Measurements from ENCODE around the gene HRH2.

The HRH2 gene

DNA sequence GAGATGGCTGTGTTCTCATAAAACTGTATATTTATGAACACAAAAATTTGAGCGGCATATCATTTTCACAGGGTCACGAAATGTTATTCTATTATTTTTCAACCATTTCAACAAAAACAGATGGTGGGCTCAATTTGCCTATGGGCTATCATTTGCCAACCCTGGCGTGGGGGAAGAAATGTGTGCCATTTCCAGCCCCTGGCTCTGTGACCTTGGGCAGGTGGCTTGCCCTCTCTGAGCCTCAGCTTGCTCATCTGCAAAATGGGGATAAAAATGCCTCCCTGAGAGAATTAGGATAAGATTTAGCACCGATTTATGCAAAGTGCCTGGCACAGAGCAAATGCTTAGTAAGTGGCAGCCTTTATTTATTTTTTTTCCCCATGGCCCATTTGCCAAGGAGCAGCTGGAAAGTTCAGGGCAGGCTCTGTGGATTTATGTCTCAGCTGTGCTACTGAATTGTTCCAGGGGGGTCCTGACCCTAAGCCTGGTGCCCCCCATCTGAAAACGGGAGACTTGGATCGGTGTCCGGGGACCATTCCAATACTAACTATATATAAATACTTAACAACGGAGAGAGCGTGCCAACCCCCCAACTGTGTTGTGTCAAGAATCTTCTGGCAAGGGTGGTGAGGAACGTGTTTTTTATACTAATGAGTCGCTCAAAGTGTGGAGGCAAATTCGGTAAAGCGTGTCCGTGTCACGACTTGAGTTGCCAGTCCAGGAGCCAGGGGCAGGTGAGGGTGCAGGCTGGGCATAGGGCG, 34.5 kb downstream of the HRH2 start:
- TF ChIP-seq, protein P1, sequence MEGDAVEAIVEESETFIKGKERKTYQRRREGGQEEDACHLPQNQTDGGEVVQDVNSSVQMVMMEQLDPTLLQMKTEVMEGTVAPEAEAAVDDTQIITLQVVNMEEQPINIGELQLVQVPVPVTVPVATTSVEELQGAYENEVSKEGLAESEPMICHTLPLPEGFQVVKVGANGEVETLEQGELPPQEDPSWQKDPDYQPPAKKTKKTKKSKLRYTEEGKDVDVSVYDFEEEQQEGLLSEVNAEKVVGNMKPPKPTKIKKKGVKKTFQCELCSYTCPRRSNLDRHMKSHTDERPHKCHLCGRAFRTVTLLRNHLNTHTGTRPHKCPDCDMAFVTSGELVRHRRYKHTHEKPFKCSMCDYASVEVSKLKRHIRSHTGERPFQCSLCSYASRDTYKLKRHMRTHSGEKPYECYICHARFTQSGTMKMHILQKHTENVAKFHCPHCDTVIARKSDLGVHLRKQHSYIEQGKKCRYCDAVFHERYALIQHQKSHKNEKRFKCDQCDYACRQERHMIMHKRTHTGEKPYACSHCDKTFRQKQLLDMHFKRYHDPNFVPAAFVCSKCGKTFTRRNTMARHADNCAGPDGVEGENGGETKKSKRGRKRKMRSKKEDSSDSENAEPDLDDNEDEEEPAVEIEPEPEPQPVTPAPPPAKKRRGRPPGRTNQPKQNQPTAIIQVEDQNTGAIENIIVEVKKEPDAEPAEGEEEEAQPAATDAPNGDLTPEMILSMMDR (IDR thresholded peaks at IDR 0.05; ENCODE audit: unreplicated experiment in 3 of 3): no peak
- Mint-ChIP-seq H3K4me3 (no peak overlapping the region), H3K9me3 (no peaks in the 10 kb centered on the region)

DNA sequence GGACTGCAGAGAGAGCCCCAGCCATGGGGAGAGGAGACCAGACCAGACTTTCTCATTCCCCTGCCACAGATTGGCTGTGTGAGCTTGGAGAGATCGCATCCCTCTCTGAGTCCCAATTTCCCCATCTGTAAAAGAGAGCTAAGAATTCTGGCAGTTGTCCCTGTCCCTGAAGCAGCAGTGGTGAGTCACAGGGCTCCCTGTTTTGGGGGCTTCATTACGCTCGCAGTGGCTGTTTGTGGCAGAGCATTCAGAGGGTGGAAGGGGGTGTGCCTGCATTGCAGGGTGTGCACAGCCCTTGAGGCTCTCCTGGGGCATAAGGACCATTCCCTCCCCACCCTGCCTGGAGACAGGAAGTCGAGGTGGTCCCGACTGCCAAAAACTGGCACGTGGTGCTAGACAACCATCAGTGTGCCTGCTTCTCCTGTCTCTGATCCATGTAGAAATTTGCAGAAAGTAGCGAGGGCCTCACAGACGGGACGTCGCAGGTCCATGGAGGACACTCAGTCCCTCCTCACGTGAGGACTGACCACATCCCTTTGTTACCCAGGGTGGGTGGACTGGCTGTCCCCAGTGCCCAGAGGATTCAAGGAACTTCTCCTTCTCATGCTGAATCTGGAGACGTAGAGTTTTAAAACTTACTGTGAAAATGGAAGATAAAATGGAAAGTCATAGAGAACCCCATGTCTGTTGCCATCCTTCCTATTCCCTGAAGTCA, 35.3 kb downstream of the HRH2 start:
- no peak overlapping the region for H3K4me3 Mint-ChIP-seq
- H3K27me3 Mint-ChIP-seq (ENCODE audit: low read depth): peaks cover 14% of the 10 kb centered on the region
- H3K9me3 Mint-ChIP-seq: no peaks in the 10 kb centered on the region
- H3K36me3 Mint-ChIP-seq (ENCODE audit: low read depth): no peaks in the 10 kb centered on the region
- TF ChIP-seq, protein P1 (IDR thresholded peaks at IDR 0.05; ENCODE audit: unreplicated experiment in 3 of 3): no peak
- peaks cover 24% of the 10 kb centered on the region for H3K4me1 Mint-ChIP-seq
- no peak overlapping the region for H3K27ac Mint-ChIP-seq

More for the DNA sequence above, 34.5 kb downstream of the HRH2 start:
- peaks cover 14% of the 10 kb centered on the region for H3K27me3 Mint-ChIP-seq (ENCODE audit: low read depth)
- H3K27ac Mint-ChIP-seq: no peak overlapping the region
- H3K36me3 Mint-ChIP-seq (ENCODE audit: low read depth): no peaks in the 10 kb centered on the region
- H3K4me1 Mint-ChIP-seq: peaks cover 20% of the 10 kb centered on the region

DNA sequence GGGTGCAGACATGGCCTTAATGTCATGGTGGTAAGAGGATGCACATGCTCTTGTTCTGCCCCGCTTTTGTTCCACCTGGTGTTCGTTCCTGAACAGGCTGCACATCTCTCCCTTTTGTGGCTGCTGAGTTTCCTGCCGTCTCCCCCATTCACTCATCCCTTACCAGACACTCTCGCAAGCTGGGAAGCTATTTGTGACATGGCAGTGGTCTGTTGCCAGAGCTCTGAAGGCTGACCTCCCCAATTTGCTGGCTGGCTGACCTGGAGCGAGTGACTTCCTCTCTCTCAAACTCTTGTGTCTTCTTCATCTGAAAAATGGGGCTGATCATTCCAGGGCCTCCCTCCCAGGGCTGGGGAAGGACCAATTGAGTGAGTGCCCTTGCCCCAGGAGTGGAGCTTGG, 35.9 kb downstream of the HRH2 start:
- H3K9me3 Mint-ChIP-seq: no peaks in the 10 kb centered on the region
- TF ChIP-seq, protein P1 (IDR thresholded peaks at IDR 0.05; ENCODE audit: unreplicated experiment in 3 of 3): no peak

DNA sequence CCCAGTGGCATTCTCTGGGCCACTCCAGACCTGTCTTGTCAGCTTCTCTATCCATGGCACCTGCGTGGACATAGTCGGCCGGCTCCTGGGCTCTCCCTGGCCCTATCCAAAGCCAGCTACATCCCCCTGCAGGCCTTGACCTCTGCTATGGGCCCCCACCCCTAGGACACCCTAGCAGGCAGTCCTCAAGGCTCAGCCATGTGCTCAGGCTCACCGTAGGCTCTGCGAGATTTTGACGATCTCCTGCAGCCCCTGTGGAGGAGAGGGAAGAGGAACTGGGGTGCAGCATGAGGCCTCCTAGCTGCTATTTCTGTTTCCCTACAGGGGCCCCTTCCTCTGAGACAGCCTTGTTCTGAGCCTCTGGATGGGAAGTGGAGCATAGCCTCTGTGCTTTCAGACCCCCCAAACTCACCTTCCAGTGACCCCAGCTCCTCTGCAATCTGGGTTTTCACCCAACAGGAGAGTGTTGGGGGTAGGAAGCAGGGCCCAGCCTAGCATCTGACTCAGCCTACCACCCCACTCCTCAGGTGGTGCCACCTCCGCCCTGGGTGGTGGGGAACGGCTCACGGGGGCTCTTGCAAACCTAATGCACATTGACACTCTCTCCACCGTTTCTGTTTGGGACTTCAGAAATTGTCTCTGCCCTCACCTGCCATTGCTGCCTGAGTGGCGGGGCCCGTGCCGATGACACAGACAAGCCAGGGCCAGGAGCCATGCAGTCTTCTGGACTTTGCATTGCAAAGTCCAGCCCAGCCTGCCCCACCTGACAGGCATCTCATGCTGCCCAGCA, 36.7 kb downstream of the HRH2 start:
- peaks cover 14% of the 10 kb centered on the region for H3K27me3 Mint-ChIP-seq (ENCODE audit: low read depth)
- H3K4me1 Mint-ChIP-seq: peaks cover 27% of the 10 kb centered on the region
- no peak overlapping the region for H3K4me3 Mint-ChIP-seq
- no peak overlapping the region for H3K27ac Mint-ChIP-seq
- no peaks in the 10 kb centered on the region for H3K9me3 Mint-ChIP-seq
- TF ChIP-seq, protein P1 (IDR thresholded peaks at IDR 0.05; ENCODE audit: unreplicated experiment in 3 of 3): no peak
- no peaks in the 10 kb centered on the region for H3K36me3 Mint-ChIP-seq (ENCODE audit: low read depth)

More for the DNA sequence above, 35.9 kb downstream of the HRH2 start:
- peaks cover 27% of the 10 kb centered on the region for H3K4me1 Mint-ChIP-seq
- H3K27me3 Mint-ChIP-seq (ENCODE audit: low read depth): peaks cover 14% of the 10 kb centered on the region
- H3K36me3 Mint-ChIP-seq (ENCODE audit: low read depth): no peaks in the 10 kb centered on the region
- H3K27ac Mint-ChIP-seq: no peak overlapping the region
- no peak overlapping the region for H3K4me3 Mint-ChIP-seq

DNA sequence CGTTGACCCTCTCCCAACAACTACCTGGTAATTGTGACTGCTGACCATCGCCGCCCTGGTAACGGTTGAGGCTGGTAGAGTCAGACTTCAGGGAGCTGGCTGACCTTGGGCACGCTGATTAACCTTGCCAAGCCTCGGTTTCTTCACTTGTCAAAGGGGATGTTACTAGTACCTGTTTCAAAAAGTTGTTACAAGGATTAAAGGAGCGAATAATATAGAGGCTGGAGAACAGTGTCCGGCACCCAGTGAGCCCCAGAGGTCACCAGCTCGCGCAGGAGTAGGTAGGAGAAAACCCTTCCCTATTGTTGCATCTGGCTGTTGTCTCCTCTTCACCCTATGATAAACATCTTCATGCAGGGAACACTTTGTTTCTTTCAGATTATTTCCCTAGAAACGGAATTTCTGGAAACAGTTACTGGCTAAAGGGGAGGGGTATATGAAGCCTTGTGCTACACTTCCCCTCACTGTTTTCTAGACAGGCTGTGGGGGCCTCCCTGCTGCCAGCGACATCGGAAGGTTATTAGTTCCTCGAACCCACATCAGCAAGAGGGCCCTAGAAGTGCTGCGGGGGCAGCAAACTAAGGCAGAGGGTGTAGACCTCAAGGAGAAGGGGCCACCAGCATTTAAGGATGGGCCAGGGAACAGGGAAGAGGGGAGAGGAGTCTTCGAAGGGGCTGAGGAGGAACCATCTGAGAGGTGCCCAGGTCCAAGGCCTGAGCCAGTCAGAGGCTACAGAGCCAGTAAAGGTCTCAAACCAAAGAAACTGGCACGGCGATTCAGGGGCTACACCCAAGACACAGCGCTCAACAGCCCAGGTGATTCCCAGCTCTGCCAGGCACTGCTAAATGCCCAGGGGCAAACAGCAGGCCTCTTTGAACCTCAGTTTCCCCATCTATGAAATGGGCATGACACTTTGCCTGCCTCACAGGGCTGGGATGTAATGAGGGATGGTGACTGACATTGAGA, 37.6 kb downstream of the HRH2 start:
- no peaks in the 10 kb centered on the region for H3K36me3 Mint-ChIP-seq (ENCODE audit: low read depth)
- no peaks in the 10 kb centered on the region for H3K9me3 Mint-ChIP-seq

More for the DNA sequence above, 37.6 kb downstream of the HRH2 start:
- Mint-ChIP-seq H3K4me3 (peak overlapping the region in 1 of 3 experiments; percentile 31), H3K27me3 (ENCODE audit: low read depth) (peaks cover 6% of the 10 kb centered on the region), H3K27ac (peak overlapping the region; percentile 11 to 61 (median 42)), H3K4me1 (peaks cover 27% of the 10 kb centered on the region)
- TF ChIP-seq, protein P1 (IDR thresholded peaks at IDR 0.05; ENCODE audit: unreplicated experiment in 3 of 3): no peak

Data from nephron (organoid).